Measurements from ENCODE around the gene XRRA1.

The XRRA1 gene

GRCh38 chr11:74871037-74871436 is 77.9 kb downstream of the XRRA1 start:
- TF ChIP-seq CTCF (IDR thresholded peaks at IDR 0.05; ENCODE audit: low read length, missing control alignments), result no peak
- no peak overlapping the region for H3K4me3 ChIP-seq (replicated peaks; ENCODE audit: low read depth, low read length)
- DNase-seq (ENCODE audit: low read depth), result peak; percentile 16

DNA sequence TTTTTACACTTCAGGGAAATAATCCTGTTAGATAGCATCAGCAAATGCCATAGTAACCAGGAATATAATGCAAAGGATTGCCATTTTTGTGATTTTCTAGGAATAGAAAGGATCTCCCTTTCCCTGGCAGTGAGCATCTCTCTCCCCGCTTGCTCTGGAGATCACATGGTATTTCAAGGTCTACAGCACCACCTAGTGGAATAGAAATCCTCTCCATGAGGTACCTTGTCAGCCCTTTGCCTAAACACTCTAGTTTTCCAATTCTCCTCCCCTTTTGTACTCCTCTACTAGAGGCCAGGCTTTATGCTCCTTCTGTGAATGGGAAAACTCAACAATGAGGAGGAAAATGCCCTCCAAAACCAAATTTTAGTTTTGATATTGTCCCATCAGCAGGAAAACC is 78.4 kb downstream of the XRRA1 start:
- TF ChIP-seq CTCF (IDR thresholded peaks at IDR 0.05; ENCODE audit: low read length, missing control alignments), result peak; percentile 39
- DNase-seq (ENCODE audit: low read depth), result peak; percentile 71
- no peak overlapping the region for H3K4me3 ChIP-seq (replicated peaks; ENCODE audit: low read depth, low read length)

GRCh38 chr11:74866557-74866956 is 82.3 kb downstream of the XRRA1 start:
- H3K4me3 ChIP-seq (replicated peaks; ENCODE audit: low read depth, low read length), result no peak overlapping the region
- no peak for DNase-seq (ENCODE audit: low read depth)
- TF ChIP-seq CTCF (IDR thresholded peaks at IDR 0.05; ENCODE audit: low read length, missing control alignments), result no peak

- no peak overlapping the region for H3K4me3 ChIP-seq (replicated peaks; ENCODE audit: low read depth, low read length)
- TF ChIP-seq CTCF (IDR thresholded peaks at IDR 0.05; ENCODE audit: low read length, missing control alignments), result no peak
- no peak for DNase-seq (ENCODE audit: low read depth)
These were observed 85.5 kb downstream of the XRRA1 start for GRCh38 chr11:74863410-74863809.

DNA sequence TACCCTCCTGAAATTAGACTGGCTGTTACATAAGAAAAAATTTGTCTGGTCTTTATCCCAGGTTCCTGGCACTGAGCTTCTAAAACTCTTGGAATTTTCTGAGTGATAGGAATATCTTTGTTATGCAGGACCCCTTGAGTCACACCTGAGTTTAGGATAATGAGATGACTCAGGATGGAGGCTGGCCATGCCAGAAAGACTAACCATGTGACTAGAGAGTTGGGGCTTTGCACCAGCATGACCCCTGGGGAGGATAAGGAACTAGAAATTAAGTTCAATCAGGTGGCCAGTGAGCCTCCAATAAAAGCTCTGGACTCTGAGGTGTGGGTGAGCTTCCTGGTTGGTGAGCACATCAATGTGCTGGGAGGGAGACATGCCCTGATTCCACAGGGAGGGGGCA is 88.1 kb downstream of the XRRA1 start:
- no peak for DNase-seq (ENCODE audit: low read depth)
- TF ChIP-seq CTCF (IDR thresholded peaks at IDR 0.05; ENCODE audit: low read length, missing control alignments), result no peak
- H3K4me3 ChIP-seq (replicated peaks; ENCODE audit: low read depth, low read length), result no peak overlapping the region

DNA sequence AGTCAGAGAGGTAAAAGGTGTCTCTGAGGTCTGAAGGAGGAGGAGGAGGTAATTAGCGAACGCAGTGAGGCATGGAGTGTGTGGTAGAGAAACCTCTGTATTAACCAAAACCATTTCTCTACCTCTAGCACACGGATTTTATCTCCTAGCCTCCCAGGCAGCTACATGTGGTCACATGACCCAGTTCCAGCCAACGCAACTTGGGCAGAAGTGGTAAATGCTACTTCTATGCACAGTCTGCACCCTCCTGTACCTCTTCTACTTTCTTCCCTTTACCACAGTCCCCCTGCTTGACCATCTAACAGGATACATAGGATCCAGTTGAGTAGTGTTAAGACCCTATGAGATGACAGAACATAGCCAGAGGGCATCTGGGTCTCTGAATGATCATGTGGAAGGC is 95.7 kb downstream of the XRRA1 start:
- no peak for DNase-seq (ENCODE audit: low read depth)
- no peak overlapping the region for H3K4me3 ChIP-seq (replicated peaks; ENCODE audit: low read depth, low read length)
- no peak for TF ChIP-seq CTCF (IDR thresholded peaks at IDR 0.05; ENCODE audit: low read length, missing control alignments)

- DNase-seq (ENCODE audit: low read depth), result peak; percentile 50
- H3K4me3 ChIP-seq (replicated peaks; ENCODE audit: low read depth, low read length), result no peak overlapping the region
- no peak for TF ChIP-seq CTCF (IDR thresholded peaks at IDR 0.05; ENCODE audit: low read length, missing control alignments)
These were observed 99.1 kb downstream of the XRRA1 start for GRCh38 chr11:74849525-74850391.
